ENCODE measurements around the gene SSBP4.

DNA sequence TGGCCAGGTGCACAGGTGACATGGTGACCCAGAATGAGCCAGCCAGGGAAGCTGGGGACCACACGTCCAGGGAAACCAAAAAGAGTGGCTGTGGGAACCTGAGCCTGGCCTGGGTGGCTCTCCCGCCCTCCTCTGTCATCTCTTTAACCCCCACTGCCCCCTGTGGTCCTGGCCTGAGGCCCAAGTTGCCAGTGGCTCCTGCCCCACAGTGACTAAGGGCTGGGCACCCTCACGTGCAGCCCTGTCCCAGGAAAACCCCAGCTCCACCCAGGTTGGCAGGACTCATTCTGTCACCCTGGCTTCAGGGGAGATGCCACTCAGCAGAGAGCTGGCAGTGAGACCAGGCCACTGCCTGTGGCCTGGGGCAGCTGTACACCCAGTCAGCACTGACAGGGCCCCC, 49.3 kb downstream of the SSBP4 start:
- TF ChIP-seq, protein P1, sequence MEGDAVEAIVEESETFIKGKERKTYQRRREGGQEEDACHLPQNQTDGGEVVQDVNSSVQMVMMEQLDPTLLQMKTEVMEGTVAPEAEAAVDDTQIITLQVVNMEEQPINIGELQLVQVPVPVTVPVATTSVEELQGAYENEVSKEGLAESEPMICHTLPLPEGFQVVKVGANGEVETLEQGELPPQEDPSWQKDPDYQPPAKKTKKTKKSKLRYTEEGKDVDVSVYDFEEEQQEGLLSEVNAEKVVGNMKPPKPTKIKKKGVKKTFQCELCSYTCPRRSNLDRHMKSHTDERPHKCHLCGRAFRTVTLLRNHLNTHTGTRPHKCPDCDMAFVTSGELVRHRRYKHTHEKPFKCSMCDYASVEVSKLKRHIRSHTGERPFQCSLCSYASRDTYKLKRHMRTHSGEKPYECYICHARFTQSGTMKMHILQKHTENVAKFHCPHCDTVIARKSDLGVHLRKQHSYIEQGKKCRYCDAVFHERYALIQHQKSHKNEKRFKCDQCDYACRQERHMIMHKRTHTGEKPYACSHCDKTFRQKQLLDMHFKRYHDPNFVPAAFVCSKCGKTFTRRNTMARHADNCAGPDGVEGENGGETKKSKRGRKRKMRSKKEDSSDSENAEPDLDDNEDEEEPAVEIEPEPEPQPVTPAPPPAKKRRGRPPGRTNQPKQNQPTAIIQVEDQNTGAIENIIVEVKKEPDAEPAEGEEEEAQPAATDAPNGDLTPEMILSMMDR (IDR thresholded peaks at IDR 0.05; ENCODE audit: insufficient read depth, low read depth, low read length) = no peak
- TF ChIP-seq EZH2 (IDR thresholded peaks at IDR 0.05; ENCODE audit: insufficient read depth, low read length) = no peak

Measured in astrocyte (in vitro differentiated cells and primary cell).